Spleen (tissue), 11 donors: ENCODE measurements around the gene AGAP2. TPM values are rescaled to one million over a fixed set of nuclear protein-coding genes. Genes with fewer than 3 reads are reported as not detected.

Experiments used
- DNase-seq: peaks from one replicate; pipeline ENCODE4 v3.0.0-alpha.2; 2020
- H3K27ac ChIP-seq, 8 donors: fragments of 200-600 bp; sonication (generic) in 7 of 8; 1 replicate in 4 of 8; 2 replicates in 4 of 8; pipeline versions ENCODE4 v1.5.0 to v1.8.0; 2016 to 2021; ENCODE audit warnings: inconsistent platforms in 4 of 8, mild to moderate bottlenecking in 4 of 8, moderate library complexity in 1 of 8
- H3K27me3 ChIP-seq, 7 donors: fragments of 200-600 bp; sonication (generic) in 6 of 7; replicated peaks in 1 of 7; 1 replicate in 4 of 7; 2 replicates in 3 of 7; pipeline versions ENCODE4 v1.5.0 to v1.8.0; 2016 to 2021; ENCODE audit warnings: inconsistent platforms in 3 of 7, mild to moderate bottlenecking in 1 of 7
- H3K36me3 ChIP-seq, 6 donors: fragments of 200-600 bp; sonication (generic) in 5 of 6; 1 replicate in 4 of 6; 2 replicates in 2 of 6; pipeline versions ENCODE4 v1.5.0 to v1.8.0; 2016 to 2021; ENCODE audit warnings: inconsistent platforms in 2 of 6
- H3K4me1 ChIP-seq, 6 donors: fragments of 200-600 bp; sonication (generic) in 5 of 6; 1 replicate in 3 of 6; 2 replicates in 3 of 6; pipeline versions ENCODE4 v1.5.0 to v1.8.0; 2016 to 2021; ENCODE audit warnings: inconsistent platforms in 3 of 6
- H3K4me3 ChIP-seq, 8 donors: fragments of 200-600 bp; sonication (generic) in 7 of 8; 1 replicate in 4 of 8; 2 replicates in 4 of 8; pipeline versions ENCODE4 v1.5.0 to v1.8.0; 2016 to 2021; ENCODE audit warnings: inconsistent platforms in 4 of 8, mild to moderate bottlenecking in 4 of 8, moderate library complexity in 2 of 8
- H3K9me3 ChIP-seq, 8 donors: fragments of 200-600 bp; sonication (generic) in 7 of 8; 1 replicate in 4 of 8; 2 replicates in 4 of 8; pipeline versions ENCODE4 v1.5.0 to v1.8.0; 2016 to 2021; ENCODE audit warnings: inconsistent platforms in 4 of 8
- CTCF ChIP-seq, 11 experiments: fragments of 200-600 bp in 7 of 11; fragments of 450-650 bp in 4 of 11; sonication (generic) in 4 of 11; IDR thresholded peaks in 8 of 11; conservative IDR thresholded peaks in 3 of 11; 1 replicate in 7 of 11; 2 replicates in 4 of 11; pipeline versions ENCODE4 v1.4.0 to v1.8.0; 2016 to 2021; ENCODE audit warnings: antibody characterized with exemption in 11 of 11, inconsistent platforms in 4 of 11, mild to moderate bottlenecking in 1 of 11
- POLR2A ChIP-seq, 3 donors: fragments of 450-650 bp; IDR thresholded peaks; one replicate each; pipeline ENCODE4 v1.5.1; 2017; ENCODE audit warnings: antibody characterized with exemption in 3 of 3, mild to moderate bottlenecking in 1 of 3
- POLR2AphosphoS5 ChIP-seq, 3 donors: sonication (generic); formaldehyde crosslinking; IDR thresholded peaks; one replicate each; pipeline ENCODE4 v1.5.1; 2017; ENCODE audit warnings: antibody characterized with exemption in 3 of 3
- WGBS, 5 donors: extraction: QIAGEN DNeasy Blood & Tissue Kit in 3 of 5; methylation state at CpG; one replicate each; pipeline versions ENCODE4 v1.1.5 to v1.1.7; 2013 to 2018; 5-methylcytosine and 5-hydroxymethylcytosine counted together
- intact Hi-C: fragments of 100-400 bp; cut with DNase I; formaldehyde crosslinking; loops from one replicate; pipeline ENCODE4 v1.15.0; 2023; ENCODE audit warnings: low total_unique reads
- polyA plus RNA-seq, 3 donors: library from polyadenylated mRNA; stranded (reverse); fragments of 200-250 nt; gene quantifications; one replicate each; pipeline ENCODE4 v1.2.1, GENCODE V29; 2013
- total RNA-seq, 7 donors: library from RNA; depleted of rRNA in 3 of 7; stranded (reverse); fragments of >200 nt in 3 of 7; fragmentation: NEBNext Ultra II Directional in 4 of 7; extraction: Animal tissue kit (Norgen Biotek cat#: 25700) in 4 of 7; gene quantifications; one replicate each; pipeline versions ENCODE4 v1.1.0 to v1.2.1, GENCODE V29; 2016 to 2021
- donor health status: healthy with polysubstance abuse.
- donor health status: DM: no; HTN: no; CAD: no; lungs with moderate emphysema.
- donor health status: DM: no; HTN: no; CAD: no.
- donor health status: Bipolar disorder and iron deficiency.
- donor health status: healthy.
- donor health status: DM: no; HTN: no; CAD: no.
- donor health status: DM: yes; HTN: yes; CAD: no.

AGAP2 gene
- total and polyA plus RNA-seq, 10 donors, result 5.5 to 21.8 (median 19.2) TPM

- Histone ChIP-seq H3K27ac (no peak overlapping the region), H3K4me1 (peaks cover 8 to 41% (median 16%) of the 10 kb centered on the region in 6 donors), H3K36me3 (peaks cover 0 to 85% (median 41%) of the 10 kb centered on the region in 6 donors), H3K27me3 (no peaks in the 10 kb centered on the region), H3K9me3 (peaks cover 0 to 9% (median 6%) of the 10 kb centered on the region in 8 donors), H3K4me3 (no peak overlapping the region)
- DNase-seq, result no peak
- intact Hi-C loops, result no loop called here
- TF ChIP-seq POLR2AphosphoS5 (IDR thresholded peaks at IDR 0.05) (no peak), CTCF (IDR thresholded peaks at IDR 0.05 in 8 of 11, conservative IDR thresholded peaks at IDR 0.05 in 3 of 11) (no peak), POLR2A (IDR thresholded peaks at IDR 0.05) (no peak)
- WGBS, 5 donors, result 95 to 98% (median 96%) methylated on average over 3 of the region's 3 CpGs
These were observed 40.1 kb downstream of the AGAP2 start for GRCh38 chr12:57698414-57698813.

GRCh38 chr12:57697076-57697475, 41.5 kb downstream of the AGAP2 start:
- Histone ChIP-seq H3K4me3 (no peak overlapping the region), H3K9me3 (no peaks in the 10 kb centered on the region), H3K27me3 (no peaks in the 10 kb centered on the region), H3K27ac (no peak overlapping the region), H3K4me1 (peaks cover 8 to 46% (median 21%) of the 10 kb centered on the region in 6 donors), H3K36me3 (peaks cover 0 to 72% (median 33%) of the 10 kb centered on the region in 6 donors)
- no peak for TF ChIP-seq CTCF (IDR thresholded peaks at IDR 0.05 in 8 of 11, conservative IDR thresholded peaks at IDR 0.05 in 3 of 11)
- no peak for TF ChIP-seq POLR2AphosphoS5 (IDR thresholded peaks at IDR 0.05)
- no peak for TF ChIP-seq POLR2A (IDR thresholded peaks at IDR 0.05)
- DNase-seq, result no peak
- intact Hi-C loops, result no loop called here
- 93 to 100% (median 100%) methylated on average over 1 of the region's 1 CpG for WGBS, 5 donors

GRCh38 chr12:57695770-57696432, 42.6 kb downstream of the AGAP2 start:
- H3K27me3 ChIP-seq, result no peaks in the 10 kb centered on the region
- H3K27ac ChIP-seq, result no peak overlapping the region
- H3K9me3 ChIP-seq, result no peaks in the 10 kb centered on the region
- H3K4me1 ChIP-seq, result peaks cover 8 to 45% (median 21%) of the 10 kb centered on the region in 6 donors
- intact Hi-C loops, result no loop called here
- H3K4me3 ChIP-seq, result no peak overlapping the region
- TF ChIP-seq POLR2AphosphoS5 (IDR thresholded peaks at IDR 0.05) (no peak), POLR2A (IDR thresholded peaks at IDR 0.05) (no peak), CTCF (IDR thresholded peaks at IDR 0.05 in 8 of 11, conservative IDR thresholded peaks at IDR 0.05 in 3 of 11) (no peak)
- WGBS, 5 donors, result 92 to 96% (median 93%) methylated on average over 11 of the region's 11 CpGs
- DNase-seq, result no peak
- H3K36me3 ChIP-seq, result peaks cover 0 to 60% (median 25%) of the 10 kb centered on the region in 6 donors

GRCh38 chr12:57694459-57695019, 44.0 kb downstream of the AGAP2 start:
- Histone ChIP-seq H3K27me3 (no peaks in the 10 kb centered on the region), H3K4me1 (peaks cover 8 to 35% (median 21%) of the 10 kb centered on the region in 6 donors), H3K9me3 (no peaks in the 10 kb centered on the region), H3K36me3 (peaks cover 0 to 46% (median 25%) of the 10 kb centered on the region in 6 donors), H3K27ac (peak overlapping the region; percentile 79 to 94 (median 88)), H3K4me3 (peak overlapping the region; percentile 69 to 99 (median 90))
- intact Hi-C loops, result no loop called here
- TF ChIP-seq POLR2AphosphoS5 (IDR thresholded peaks at IDR 0.05) (no peak), POLR2A (IDR thresholded peaks at IDR 0.05) (no peak), CTCF (IDR thresholded peaks at IDR 0.05 in 8 of 11, conservative IDR thresholded peaks at IDR 0.05 in 3 of 11) (no peak)
- no peak for DNase-seq
- 1 to 2% (median 2%) methylated on average over 15 of the region's 15 CpGs for WGBS, 5 donors
